K562 (cell line): ENCODE data around the gene GPNMB.

Experiments used
- HDAC2 ChIP-seq: fragments of 450-650 bp; IDR thresholded peaks from 2 replicates; pipeline ENCODE4 v1.6.1; 2016; ENCODE audit warnings: mild to moderate bottlenecking
- HDAC6 ChIP-seq: IDR thresholded peaks from 2 replicates; pipeline ENCODE4 v1.6.1; 2012; ENCODE audit warnings: low read depth, mild to moderate bottlenecking, control low read depth, inconsistent platforms, low read length, moderate library complexity
- MXI1 ChIP-seq: IDR thresholded peaks from 2 replicates; pipeline ENCODE4 v1.6.1; 2011; ENCODE audit warnings: low read depth, mild to moderate bottlenecking, improper control_type of control experiment, low read length
- POLR2A ChIP-seq: fragments of 450-650 bp; conservative IDR thresholded peaks from 2 replicates; pipeline ENCODE4 v1.6.1; 2016
- POLR3A ChIP-seq: IDR thresholded peaks from 2 replicates; pipeline ENCODE4 v1.6.1; 2011; ENCODE audit warnings: borderline replicate concordance, mild to moderate bottlenecking, moderate library complexity; ENCODE audit not compliant: insufficient read length, insufficient read depth; ENCODE audit errors: extremely low read depth
- TARDBP ChIP-seq: fragments of 450-650 bp; IDR thresholded peaks from 2 replicates; pipeline ENCODE4 v1.6.1; 2016
- ZBTB8A ChIP-seq: fragments of 450-650 bp; IDR thresholded peaks from 2 replicates; pipeline ENCODE4 v1.6.1; 2018; ENCODE audit warnings: mild to moderate bottlenecking, moderate library complexity; ENCODE audit not compliant: partially characterized antibody
- ZNF584 ChIP-seq: fragments of 200-800 bp; sonication (Bioruptor generic); IDR thresholded peaks from 2 replicates; pipeline ENCODE4 v1.6.1; 2016; ENCODE audit warnings: low read depth, mild to moderate bottlenecking, missing genetic modification characterization, missing compliant biosample characterization
- TF ChIP-seq, protein P1 (sequence below), 3 experiments: IDR thresholded peaks in 2 of 3; conservative IDR thresholded peaks in 1 of 3; 2 replicates each; pipeline ENCODE4 v1.5.1; 2011 to 2012; ENCODE audit warnings: low read length in 3 of 3, mild to moderate bottlenecking in 3 of 3, control low read depth in 2 of 3, improper control_type of control experiment in 1 of 3, inconsistent platforms in 1 of 3, low read depth in 1 of 3, mixed read lengths in 1 of 3, moderate library complexity in 1 of 3; ENCODE audit not compliant: insufficient read depth in 2 of 3
- TF ChIP-seq, protein P2 (sequence below): fragments of 250-450 bp; sonication (Bioruptor Pico); IDR thresholded peaks from 2 replicates; pipeline ENCODE4 v1.8.0; 2021; ENCODE audit warnings: mild to moderate bottlenecking, moderate library complexity
- TF ChIP-seq, protein P3 (sequence below): sonication (generic); formaldehyde crosslinking; IDR thresholded peaks from 2 replicates; pipeline ENCODE4 v1.8.0; 2022; ENCODE audit warnings: missing genetic modification reagents, mild to moderate bottlenecking, moderate library complexity, borderline replicate concordance
- TF ChIP-seq, protein P4 (sequence below): sonication (generic); formaldehyde crosslinking; IDR thresholded peaks from 2 replicates; pipeline ENCODE4 v1.9.0; 2022; ENCODE audit warnings: mild to moderate bottlenecking, missing genetic modification reagents
- TF ChIP-seq, protein P5 (sequence below): fragments of 450-650 bp; IDR thresholded peaks from 2 replicates; pipeline ENCODE4 v1.6.1; 2016; ENCODE audit warnings: missing biosample characterization, missing genetic modification characterization

DNA sequence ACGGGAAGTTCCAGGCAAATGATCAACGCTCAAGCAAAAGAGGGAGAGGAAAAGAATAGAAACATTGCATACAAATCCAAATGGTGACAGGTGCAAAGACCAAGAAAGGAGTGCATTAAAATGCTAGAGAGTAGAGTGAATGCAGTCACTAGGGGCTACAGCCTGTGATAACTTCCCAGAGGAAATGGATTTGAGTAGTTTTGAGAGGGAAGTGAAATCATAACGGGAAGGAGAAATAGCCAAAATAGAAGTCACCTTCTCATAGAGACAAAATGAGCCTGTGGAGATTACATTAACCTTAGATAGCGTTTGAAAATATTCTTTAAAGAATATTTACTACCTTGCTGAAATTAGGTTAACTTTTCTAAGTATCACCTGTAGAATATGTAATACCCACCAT lies 38.3 kb upstream of the GPNMB start:
- TF ChIP-seq, protein P1, sequence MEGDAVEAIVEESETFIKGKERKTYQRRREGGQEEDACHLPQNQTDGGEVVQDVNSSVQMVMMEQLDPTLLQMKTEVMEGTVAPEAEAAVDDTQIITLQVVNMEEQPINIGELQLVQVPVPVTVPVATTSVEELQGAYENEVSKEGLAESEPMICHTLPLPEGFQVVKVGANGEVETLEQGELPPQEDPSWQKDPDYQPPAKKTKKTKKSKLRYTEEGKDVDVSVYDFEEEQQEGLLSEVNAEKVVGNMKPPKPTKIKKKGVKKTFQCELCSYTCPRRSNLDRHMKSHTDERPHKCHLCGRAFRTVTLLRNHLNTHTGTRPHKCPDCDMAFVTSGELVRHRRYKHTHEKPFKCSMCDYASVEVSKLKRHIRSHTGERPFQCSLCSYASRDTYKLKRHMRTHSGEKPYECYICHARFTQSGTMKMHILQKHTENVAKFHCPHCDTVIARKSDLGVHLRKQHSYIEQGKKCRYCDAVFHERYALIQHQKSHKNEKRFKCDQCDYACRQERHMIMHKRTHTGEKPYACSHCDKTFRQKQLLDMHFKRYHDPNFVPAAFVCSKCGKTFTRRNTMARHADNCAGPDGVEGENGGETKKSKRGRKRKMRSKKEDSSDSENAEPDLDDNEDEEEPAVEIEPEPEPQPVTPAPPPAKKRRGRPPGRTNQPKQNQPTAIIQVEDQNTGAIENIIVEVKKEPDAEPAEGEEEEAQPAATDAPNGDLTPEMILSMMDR (IDR thresholded peaks at IDR 0.05 in 2 of 3, conservative IDR thresholded peaks at IDR 0.05 in 1 of 3; ENCODE audit: insufficient read depth in 2 of 3, low read depth in 1 of 3, low read length in 3 of 3), result no peak
- no peak for TF ChIP-seq ZNF584 (CRISPR knock-in tag)
- no peak for TF ChIP-seq ZBTB8A
- TF ChIP-seq, protein P2, sequence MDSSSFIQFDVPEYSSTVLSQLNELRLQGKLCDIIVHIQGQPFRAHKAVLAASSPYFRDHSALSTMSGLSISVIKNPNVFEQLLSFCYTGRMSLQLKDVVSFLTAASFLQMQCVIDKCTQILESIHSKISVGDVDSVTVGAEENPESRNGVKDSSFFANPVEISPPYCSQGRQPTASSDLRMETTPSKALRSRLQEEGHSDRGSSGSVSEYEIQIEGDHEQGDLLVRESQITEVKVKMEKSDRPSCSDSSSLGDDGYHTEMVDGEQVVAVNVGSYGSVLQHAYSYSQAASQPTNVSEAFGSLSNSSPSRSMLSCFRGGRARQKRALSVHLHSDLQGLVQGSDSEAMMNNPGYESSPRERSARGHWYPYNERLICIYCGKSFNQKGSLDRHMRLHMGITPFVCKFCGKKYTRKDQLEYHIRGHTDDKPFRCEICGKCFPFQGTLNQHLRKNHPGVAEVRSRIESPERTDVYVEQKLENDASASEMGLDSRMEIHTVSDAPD (CRISPR knock-in tag), result no peak
- TF ChIP-seq, protein P3, sequence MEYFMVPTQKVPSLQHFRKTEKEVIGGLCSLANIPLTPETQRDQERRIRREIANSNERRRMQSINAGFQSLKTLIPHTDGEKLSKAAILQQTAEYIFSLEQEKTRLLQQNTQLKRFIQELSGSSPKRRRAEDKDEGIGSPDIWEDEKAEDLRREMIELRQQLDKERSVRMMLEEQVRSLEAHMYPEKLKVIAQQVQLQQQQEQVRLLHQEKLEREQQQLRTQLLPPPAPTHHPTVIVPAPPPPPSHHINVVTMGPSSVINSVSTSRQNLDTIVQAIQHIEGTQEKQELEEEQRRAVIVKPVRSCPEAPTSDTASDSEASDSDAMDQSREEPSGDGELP (CRISPR knock-in tag), result no peak
- no peak for TF ChIP-seq HDAC6
- TF ChIP-seq HDAC2, result no peak
- TF ChIP-seq MXI1, result no peak
- TF ChIP-seq POLR2A, result no peak
- TF ChIP-seq, protein P4, sequence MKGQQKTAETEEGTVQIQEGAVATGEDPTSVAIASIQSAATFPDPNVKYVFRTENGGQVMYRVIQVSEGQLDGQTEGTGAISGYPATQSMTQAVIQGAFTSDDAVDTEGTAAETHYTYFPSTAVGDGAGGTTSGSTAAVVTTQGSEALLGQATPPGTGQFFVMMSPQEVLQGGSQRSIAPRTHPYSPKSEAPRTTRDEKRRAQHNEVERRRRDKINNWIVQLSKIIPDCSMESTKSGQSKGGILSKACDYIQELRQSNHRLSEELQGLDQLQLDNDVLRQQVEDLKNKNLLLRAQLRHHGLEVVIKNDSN (CRISPR knock-in tag), result no peak
- TF ChIP-seq POLR3A, result no peak
- TF ChIP-seq, protein P5, sequence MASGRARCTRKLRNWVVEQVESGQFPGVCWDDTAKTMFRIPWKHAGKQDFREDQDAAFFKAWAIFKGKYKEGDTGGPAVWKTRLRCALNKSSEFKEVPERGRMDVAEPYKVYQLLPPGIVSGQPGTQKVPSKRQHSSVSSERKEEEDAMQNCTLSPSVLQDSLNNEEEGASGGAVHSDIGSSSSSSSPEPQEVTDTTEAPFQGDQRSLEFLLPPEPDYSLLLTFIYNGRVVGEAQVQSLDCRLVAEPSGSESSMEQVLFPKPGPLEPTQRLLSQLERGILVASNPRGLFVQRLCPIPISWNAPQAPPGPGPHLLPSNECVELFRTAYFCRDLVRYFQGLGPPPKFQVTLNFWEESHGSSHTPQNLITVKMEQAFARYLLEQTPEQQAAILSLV (tag), result no peak
- TF ChIP-seq TARDBP, result no peak
